ENCODE results near the gene MAGI3. TPM values are rescaled to one million over a fixed set of nuclear protein-coding genes. Genes with fewer than 3 reads are reported as not detected.

The MAGI3 gene
- total RNA-seq, 1 donor from 2014 or later, result 7.0 TPM

DNA sequence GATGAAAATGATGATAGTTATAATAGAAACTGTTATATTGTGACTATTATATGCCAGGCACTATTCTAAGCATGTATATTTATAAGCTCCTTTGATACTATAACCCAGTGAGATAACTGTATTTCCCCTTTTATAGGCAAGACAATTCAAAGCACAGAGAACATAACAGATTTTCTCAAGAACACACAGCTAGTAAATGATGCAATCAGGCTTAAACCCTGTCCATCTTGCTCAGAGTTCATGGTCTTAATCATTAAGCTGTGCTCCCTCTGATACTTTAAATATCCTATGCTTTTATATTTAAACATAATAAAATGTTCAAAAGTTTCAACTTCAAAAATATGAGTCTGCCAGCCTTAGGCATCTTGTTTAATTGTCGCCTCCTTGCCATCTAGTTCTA lies 280.3 kb downstream of the MAGI3 start:
- DNase-seq (ENCODE audit: extremely low spot score, unreplicated experiment), result no peak
- TF ChIP-seq, protein P1, sequence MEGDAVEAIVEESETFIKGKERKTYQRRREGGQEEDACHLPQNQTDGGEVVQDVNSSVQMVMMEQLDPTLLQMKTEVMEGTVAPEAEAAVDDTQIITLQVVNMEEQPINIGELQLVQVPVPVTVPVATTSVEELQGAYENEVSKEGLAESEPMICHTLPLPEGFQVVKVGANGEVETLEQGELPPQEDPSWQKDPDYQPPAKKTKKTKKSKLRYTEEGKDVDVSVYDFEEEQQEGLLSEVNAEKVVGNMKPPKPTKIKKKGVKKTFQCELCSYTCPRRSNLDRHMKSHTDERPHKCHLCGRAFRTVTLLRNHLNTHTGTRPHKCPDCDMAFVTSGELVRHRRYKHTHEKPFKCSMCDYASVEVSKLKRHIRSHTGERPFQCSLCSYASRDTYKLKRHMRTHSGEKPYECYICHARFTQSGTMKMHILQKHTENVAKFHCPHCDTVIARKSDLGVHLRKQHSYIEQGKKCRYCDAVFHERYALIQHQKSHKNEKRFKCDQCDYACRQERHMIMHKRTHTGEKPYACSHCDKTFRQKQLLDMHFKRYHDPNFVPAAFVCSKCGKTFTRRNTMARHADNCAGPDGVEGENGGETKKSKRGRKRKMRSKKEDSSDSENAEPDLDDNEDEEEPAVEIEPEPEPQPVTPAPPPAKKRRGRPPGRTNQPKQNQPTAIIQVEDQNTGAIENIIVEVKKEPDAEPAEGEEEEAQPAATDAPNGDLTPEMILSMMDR (IDR thresholded peaks at IDR 0.05), result no peak
- Mint-ChIP-seq H3K36me3 (ENCODE audit: unreplicated experiment) (peaks cover 13% of the 10 kb centered on the region), H3K27me3 (ENCODE audit: unreplicated experiment) (no peaks in the 10 kb centered on the region), H3K27ac (ENCODE audit: unreplicated experiment) (no peak overlapping the region), H3K9me3 (ENCODE audit: unreplicated experiment) (peaks cover 7% of the 10 kb centered on the region), H3K4me3 (ENCODE audit: unreplicated experiment) (no peak overlapping the region), H3K4me1 (ENCODE audit: unreplicated experiment) (no peaks in the 10 kb centered on the region)

DNA sequence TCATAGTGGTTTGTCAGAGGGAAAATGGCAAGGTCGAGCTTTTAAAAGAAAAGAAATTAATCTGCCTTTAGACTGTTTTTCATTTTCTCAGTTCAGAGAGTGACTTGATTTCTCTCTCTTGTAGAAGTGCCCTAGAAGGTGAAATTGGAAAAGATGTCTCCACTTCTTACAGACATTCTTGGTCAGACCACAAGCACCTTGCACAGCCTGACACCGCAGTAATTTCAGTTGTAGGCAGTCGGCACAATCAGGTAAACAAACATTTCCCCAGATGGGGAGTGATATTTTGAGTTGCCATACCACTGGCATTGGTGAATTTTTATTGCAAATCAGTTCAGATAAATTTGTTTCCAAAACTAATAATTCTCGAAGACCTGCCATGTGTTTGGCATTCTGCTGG lies 282.2 kb downstream of the MAGI3 start:
- Mint-ChIP-seq H3K4me1 (ENCODE audit: unreplicated experiment) (no peaks in the 10 kb centered on the region), H3K9me3 (ENCODE audit: unreplicated experiment) (no peaks in the 10 kb centered on the region), H3K36me3 (ENCODE audit: unreplicated experiment) (peaks cover 5% of the 10 kb centered on the region), H3K27ac (ENCODE audit: unreplicated experiment) (no peak overlapping the region), H3K27me3 (ENCODE audit: unreplicated experiment) (no peaks in the 10 kb centered on the region), H3K4me3 (ENCODE audit: unreplicated experiment) (no peak overlapping the region)
- no peak for DNase-seq (ENCODE audit: extremely low spot score, unreplicated experiment)
- TF ChIP-seq, protein P1 (IDR thresholded peaks at IDR 0.05), result no peak

DNA sequence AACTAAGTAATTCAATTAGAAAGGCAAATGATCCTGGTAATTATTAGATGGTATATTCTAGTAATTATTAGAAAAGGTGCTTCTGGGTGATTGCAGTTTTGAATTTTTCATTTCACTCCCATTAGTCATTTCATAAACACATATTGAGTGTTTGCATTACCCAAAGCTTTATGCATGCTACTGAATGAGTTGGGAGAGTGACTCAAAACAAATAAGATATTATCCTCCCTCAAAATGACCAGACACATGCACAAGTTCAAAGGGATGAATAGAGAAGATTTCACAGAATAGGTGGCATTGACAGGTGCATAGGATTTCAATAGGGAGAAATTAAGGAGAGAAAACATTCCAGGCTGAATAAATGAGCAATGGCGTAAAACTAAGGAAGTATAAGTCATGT lies 284.3 kb downstream of the MAGI3 start:
- Mint-ChIP-seq H3K4me3 (ENCODE audit: unreplicated experiment) (no peak overlapping the region), H3K9me3 (ENCODE audit: unreplicated experiment) (no peaks in the 10 kb centered on the region), H3K27ac (ENCODE audit: unreplicated experiment) (no peak overlapping the region), H3K36me3 (ENCODE audit: unreplicated experiment) (peaks cover 3% of the 10 kb centered on the region), H3K27me3 (ENCODE audit: unreplicated experiment) (no peaks in the 10 kb centered on the region), H3K4me1 (ENCODE audit: unreplicated experiment) (no peaks in the 10 kb centered on the region)
- TF ChIP-seq, protein P1 (IDR thresholded peaks at IDR 0.05), result no peak
- no peak for DNase-seq (ENCODE audit: extremely low spot score, unreplicated experiment)

DNA sequence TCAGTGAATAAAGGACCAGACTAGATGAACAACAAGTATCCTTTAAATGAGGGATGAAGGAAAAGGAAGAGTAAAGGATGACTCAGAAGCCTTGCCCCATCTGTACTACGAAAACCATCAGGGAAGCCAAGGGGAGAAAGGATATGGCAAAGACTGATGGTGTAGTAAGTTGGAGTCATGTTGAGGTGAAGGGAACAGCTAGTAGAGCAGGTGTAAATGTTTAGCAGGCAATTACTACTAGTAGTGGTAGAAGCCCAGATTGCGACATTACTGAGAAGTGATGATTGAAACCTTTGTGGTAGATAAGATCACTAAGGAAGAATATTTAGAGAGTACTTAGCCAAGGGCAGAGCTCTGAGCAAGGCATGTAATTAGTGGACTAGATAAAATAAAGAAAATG lies 285.0 kb downstream of the MAGI3 start:
- Mint-ChIP-seq H3K4me1 (ENCODE audit: unreplicated experiment) (no peaks in the 10 kb centered on the region), H3K27me3 (ENCODE audit: unreplicated experiment) (no peaks in the 10 kb centered on the region), H3K36me3 (ENCODE audit: unreplicated experiment) (peaks cover 3% of the 10 kb centered on the region), H3K27ac (ENCODE audit: unreplicated experiment) (no peak overlapping the region), H3K4me3 (ENCODE audit: unreplicated experiment) (no peak overlapping the region), H3K9me3 (ENCODE audit: unreplicated experiment) (no peaks in the 10 kb centered on the region)
- no peak for DNase-seq (ENCODE audit: extremely low spot score, unreplicated experiment)
- TF ChIP-seq, protein P1 (IDR thresholded peaks at IDR 0.05), result no peak

DNA sequence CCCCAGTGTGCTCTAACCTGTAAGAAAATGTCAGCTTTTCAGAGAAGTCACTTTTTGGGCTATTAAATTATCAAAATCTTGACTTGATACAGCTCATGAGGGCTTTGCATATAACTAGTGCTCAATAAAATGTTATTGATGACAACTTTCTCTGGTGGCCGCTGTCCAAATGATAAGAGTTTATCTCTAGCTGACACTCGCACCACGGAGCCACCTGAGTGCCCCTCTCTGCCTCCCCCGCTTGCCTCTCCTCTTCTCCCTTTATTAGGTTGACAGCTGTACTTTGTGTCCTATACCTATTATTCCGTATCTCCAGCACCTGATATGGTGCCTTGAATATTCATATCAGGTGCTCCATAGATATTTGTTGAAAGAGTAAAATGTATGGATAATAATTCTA lies 286.2 kb downstream of the MAGI3 start:
- TF ChIP-seq, protein P1 (IDR thresholded peaks at IDR 0.05), result no peak
- no peaks in the 10 kb centered on the region for H3K27me3 Mint-ChIP-seq (ENCODE audit: unreplicated experiment)
- no peak overlapping the region for H3K4me3 Mint-ChIP-seq (ENCODE audit: unreplicated experiment)

More for the DNA sequence above, 286.2 kb downstream of the MAGI3 start:
- DNase-seq (ENCODE audit: extremely low spot score, unreplicated experiment), result no peak
- no peaks in the 10 kb centered on the region for H3K9me3 Mint-ChIP-seq (ENCODE audit: unreplicated experiment)
- no peak overlapping the region for H3K27ac Mint-ChIP-seq (ENCODE audit: unreplicated experiment)
- peaks cover 3% of the 10 kb centered on the region for H3K36me3 Mint-ChIP-seq (ENCODE audit: unreplicated experiment)
- no peaks in the 10 kb centered on the region for H3K4me1 Mint-ChIP-seq (ENCODE audit: unreplicated experiment)
